K562 (cell line): ENCODE data around the gene CST2.

Experiments used
- CBX1 ChIP-seq: sonication (generic); IDR thresholded peaks from 2 replicates; pipeline ENCODE4 v1.6.1; 2016; ENCODE audit warnings: antibody characterized with exemption, low read depth, mild to moderate bottlenecking
- CREB1 ChIP-seq, 2 experiments: sonication (generic) in 1 of 2; formaldehyde crosslinking in 1 of 2; IDR thresholded peaks; 2 replicates each; pipeline versions ENCODE4 v1.6.1 to v1.8.0; 2012 to 2022; ENCODE audit warnings: inconsistent platforms in 1 of 2, mild to moderate bottlenecking in 1 of 2, missing genetic modification reagents in 1 of 2, moderate library complexity in 1 of 2
- CTCF ChIP-seq, 3 experiments: IDR thresholded peaks in 2 of 3; conservative IDR thresholded peaks in 1 of 3; 2 replicates each; pipeline ENCODE4 v1.5.1; 2011 to 2012; ENCODE audit warnings: low read length in 3 of 3, mild to moderate bottlenecking in 3 of 3, control low read depth in 2 of 3, improper control_type of control experiment in 1 of 3, inconsistent platforms in 1 of 3, low read depth in 1 of 3, mixed read lengths in 1 of 3, moderate library complexity in 1 of 3; ENCODE audit not compliant: insufficient read depth in 2 of 3
- GATAD2A ChIP-seq: fragments of 450-650 bp; IDR thresholded peaks from 2 replicates; pipeline ENCODE4 v1.6.1; 2017
- HNRNPUL1 ChIP-seq: fragments of 200-400 bp; formaldehyde crosslinking; IDR thresholded peaks from 2 replicates; pipeline ENCODE4 v1.6.1; 2017; ENCODE audit warnings: low read length
- POLR2AphosphoS2 ChIP-seq: IDR thresholded peaks from 2 replicates; pipeline ENCODE4 v1.6.1; 2012; ENCODE audit warnings: low read length, improper control_type of control experiment
- SREBF1 ChIP-seq: fragments of 150-350 bp; IDR thresholded peaks from 2 replicates; pipeline ENCODE4 v1.6.1; 2014; ENCODE audit warnings: antibody characterized with exemption, low read depth, low read length, borderline replicate concordance
- TBL1XR1 ChIP-seq, 2 experiments: IDR thresholded peaks; 2 replicates each; pipeline ENCODE4 v1.6.1; 2012; ENCODE audit warnings: improper control_type of control experiment in 2 of 2, low read length in 2 of 2, mild to moderate bottlenecking in 1 of 2

- TF ChIP-seq TBL1XR1 (IDR thresholded peaks at IDR 0.05; ENCODE audit: low read length in 2 of 2), result no peak
- no peak for TF ChIP-seq CTCF (IDR thresholded peaks at IDR 0.05 in 2 of 3, conservative IDR thresholded peaks at IDR 0.05 in 1 of 3; ENCODE audit: insufficient read depth in 2 of 3, low read depth in 1 of 3, low read length in 3 of 3)
- TF ChIP-seq POLR2AphosphoS2, result no peak
- no peak for TF ChIP-seq GATAD2A
- TF ChIP-seq HNRNPUL1, result no peak
- TF ChIP-seq CREB1 (IDR thresholded peaks at IDR 0.05), result no peak
- no peak for TF ChIP-seq CREB1 (CRISPR knock-in tag; IDR thresholded peaks at IDR 0.05)
- no peak for TF ChIP-seq CBX1
- no peak for TF ChIP-seq SREBF1
Observed at GRCh38 chr20:23832775-23833513, 6.4 kb upstream of the CST2 start.
